Measurements from ENCODE around the gene LTB4R.
"Not testable (repeated sequence)": the region's sequence is repeated elsewhere in the genome, so short reads cannot be mapped to it uniquely, and the experiment has no call there.

Gene LTB4R

DNA sequence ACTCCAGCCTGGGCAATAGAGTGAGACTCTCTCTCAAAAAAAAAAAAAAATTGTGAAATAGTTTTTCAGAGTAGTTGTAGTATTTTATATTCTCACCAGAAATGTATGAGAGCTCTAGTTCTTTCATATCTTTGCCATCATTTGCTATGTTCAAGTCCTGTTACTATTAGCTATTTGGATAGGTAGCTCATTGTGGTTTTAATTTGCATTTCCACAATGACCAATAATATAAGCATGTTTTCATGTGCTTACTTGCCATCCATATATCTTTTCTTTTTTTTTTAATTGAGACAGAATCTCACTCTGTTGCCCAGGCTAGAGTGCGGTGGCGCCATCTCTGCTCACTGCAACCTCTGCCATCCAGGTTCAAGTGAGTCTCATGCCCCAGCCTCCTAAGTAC, 36.9 kb downstream of the LTB4R start:
- DNase-seq, result no peak

DNA sequence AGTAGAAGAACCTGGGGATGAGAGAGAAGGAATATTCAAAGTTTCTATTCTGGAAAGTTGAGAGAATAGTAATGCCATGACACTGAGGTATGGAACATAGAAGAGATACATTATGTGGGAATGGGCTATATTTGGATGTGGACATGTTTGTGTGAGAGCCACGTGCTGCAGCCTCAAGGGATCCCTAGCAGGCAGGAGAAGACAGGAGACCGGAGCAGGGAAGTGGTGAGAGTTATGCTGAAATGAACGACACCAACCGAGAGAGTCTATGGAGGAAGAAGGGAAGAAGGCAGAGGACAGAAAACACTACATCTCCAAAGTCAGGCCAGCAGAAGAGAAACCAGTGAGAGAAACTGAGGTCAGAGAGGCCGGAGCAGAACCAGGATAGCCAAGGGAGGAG, 38.4 kb downstream of the LTB4R start:
- no peak for DNase-seq

DNA sequence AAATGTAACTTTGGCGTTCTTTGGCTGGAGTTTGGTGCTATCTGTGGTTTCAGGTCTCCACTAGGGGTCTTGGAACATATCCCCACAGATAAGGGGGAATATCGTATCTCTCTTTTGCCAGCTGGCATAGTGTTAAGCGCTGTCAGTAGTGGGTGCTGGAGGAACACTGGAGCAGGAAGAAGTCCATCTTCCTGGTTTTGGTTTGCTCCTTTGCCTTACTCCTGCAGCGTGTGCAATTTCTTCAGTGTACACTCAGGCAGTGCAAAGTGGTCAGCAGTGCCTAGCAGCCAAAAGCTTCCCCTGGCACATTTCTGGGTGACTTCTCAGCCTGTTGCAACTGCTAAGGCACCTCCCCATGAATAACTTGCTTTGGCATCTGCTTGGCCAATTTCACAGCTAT, 40.2 kb downstream of the LTB4R start:
- no peak for DNase-seq

DNA sequence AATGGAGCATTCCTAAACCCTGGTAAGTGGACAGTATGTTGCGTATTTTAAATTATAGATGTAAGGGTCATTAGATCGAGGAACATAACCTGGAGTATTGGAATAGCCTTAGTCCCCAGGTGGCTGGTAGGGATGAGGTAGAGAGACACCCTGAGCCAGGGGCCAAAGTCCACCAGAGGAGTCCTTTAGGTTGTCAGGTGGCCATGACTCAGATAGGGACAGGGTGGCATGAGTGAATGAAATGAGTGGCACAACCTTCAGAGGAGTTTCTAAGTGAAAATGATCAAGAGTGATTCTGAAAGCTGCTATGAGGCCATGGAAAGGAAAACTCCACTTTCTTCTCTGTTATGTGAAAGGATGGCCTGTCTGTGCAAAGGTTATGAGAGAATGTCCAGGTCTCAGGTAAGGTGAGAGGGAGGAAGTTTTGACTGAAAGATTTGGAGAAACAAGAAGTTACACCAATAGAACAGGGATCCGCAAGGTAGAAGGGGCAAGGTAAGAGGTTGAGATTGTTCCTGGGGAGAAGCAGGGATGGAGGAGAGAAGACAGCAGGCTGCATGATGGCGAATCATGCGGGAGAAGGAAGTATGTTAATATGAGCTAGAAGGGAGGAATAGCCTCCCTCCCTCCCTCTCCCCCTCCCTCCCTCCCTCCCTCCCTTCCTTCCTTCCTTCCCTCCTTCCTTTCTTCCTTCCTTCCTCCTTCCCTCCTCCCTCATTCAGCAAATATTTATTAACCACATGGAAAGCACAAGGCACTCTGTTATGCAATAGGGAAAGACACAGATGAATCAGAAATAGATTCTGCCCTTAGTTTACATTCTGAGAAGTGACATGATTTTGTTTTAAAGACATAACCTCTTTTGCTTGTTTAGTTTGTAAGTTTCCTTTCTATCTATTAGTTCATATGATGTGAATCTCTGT, 42.5 kb downstream of the LTB4R start:
- DNase-seq, result no peak

DNA sequence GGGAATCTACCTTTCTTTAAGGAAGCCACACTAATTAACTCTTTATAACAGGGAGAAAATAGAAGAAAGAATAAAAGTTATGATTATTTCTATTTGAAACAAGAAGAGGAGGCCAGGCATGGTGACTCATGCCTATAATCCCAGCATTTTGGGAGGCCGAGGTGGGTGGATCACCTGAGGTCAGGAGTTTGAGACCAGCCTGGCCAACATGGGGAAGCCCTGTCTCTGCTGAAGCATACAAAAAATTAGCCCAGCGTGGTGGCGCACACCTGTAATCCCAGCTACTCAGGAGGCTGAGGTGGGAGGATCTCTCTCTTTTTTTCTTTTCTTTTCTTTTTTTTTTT, 43.2 kb downstream of the LTB4R start:
- DNase-seq, result not testable (repeated sequence)

DNA sequence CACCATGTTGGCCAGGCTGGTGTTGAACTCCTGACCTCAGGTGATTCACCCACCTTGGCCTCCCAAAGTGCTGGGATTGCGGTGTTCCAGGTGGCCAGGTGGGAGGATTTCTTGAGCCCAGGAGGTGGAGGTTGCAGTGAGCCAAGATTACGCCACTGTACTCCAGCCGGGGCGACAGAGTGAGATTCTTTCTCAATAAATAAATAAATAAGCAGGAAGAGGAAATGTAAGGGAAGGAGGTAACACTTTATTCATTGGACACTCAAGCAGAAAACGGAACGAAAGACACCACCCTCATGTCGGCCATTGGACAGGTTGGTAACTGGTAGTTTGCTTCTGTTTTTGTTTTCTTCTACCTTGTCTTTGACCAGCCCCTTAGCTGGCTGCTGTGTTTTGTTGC, 43.7 kb downstream of the LTB4R start:
- no peak for DNase-seq

DNA sequence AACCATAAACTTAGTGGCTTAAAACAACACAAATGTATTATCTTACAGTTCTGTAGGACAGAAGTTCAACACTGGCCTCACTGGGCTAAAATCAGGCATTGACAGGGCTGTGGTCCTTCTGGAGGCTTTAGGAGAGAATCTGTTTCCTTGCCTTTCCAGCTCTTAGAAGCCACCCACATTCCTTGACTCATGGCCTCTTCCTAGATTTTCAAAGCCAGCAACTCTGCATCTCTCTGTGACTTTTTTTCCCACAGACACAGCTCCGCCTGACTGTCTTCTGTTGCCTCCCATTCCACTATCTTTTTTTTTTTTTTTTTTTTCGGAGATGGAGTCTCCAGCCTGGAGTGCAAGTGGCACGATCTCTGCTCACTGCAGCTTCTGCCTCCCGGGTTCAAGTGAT, 44.9 kb downstream of the LTB4R start:
- no peak for DNase-seq

DNA sequence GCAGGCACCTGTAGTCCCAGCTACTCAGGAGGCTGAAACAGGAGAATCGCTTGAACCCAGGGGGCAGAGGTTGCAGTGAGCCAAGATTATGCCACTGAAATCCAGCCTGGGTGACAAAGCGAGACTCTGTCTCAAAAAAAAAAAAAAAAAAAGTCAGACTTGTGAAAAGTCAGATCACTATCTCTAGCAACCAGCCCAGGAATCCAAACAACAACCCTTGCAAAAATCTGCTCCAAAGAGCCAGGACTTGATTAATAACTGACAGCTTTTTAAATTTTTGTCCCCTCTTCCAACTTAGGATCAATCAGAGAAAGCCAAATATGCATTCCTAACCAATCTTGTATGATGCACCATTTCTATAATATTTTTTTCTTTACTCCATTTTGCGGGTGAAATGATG, 49.0 kb downstream of the LTB4R start:
- DNase-seq, result no peak

DNA sequence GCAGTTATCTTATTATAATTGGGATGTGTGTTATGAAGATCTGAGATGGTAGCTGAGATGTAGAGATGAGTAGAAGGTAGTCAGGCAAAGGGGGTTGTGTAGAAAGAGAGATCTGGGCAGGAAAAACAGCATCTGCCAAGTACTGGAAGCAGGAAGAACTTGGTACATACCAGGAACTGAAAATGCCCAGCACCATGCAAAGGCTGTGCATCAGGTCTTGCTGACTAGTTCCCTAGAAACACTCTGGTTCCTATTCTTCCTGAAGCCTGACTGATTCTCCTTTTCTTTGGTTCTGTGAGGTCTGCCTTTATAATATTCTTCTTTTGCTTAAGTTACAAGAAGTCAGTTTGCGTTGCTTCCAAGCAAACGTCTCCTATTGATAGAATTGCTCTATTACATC, 50.0 kb downstream of the LTB4R start:
- no peak for DNase-seq

DNA sequence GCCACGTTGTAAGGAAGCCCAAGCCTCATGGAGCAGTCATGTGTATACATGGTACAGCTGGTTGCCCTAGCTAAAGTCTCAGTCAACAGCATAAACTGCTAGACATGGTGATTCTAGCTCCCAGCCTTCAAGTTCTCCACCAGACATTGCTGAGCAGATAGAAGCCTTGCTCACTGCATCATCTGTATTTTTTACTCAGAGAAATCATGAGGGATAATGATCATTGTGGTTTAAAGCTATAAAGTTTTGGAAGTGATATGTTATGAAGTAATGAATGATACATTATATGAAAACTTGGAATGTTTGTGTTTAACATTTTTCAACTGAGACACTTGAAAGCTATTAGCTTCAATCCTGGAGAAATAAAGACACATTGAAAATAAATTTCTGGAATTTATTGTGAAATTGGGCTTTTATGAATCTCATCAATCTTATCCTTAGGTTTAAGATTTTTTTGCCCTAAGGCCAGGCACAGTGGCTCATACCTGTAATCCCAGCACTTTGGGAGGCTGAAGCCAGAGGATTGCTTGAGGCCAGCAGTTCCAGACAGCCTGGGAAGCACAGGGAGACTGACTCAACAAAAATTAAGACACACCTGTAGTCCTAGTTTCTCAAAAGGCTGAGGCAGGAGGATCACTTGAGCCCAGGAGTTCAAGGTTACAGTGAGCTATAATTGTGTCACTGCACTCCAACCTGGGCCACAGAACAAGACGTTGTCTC, 51.1 kb downstream of the LTB4R start:
- DNase-seq, result no peak

DNA sequence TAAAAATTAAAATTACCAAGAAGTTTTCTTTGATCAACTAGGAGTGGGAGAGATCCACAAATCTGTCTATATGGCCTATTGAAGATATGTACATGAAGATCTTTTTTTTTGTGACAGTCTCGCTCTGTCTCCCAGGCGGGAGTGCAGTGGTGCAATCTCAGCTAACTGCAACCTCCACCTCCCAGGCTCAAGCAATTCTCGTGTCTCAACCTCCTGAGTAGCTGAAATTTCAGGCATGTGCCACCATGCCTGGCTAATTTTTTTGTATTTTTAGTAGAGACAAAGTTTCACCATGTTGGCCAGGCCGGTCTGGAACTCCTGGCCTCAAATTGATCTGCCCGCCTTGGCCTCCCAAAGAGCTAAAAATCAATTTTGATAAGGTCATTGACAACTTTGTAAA, 52.1 kb downstream of the LTB4R start:
- DNase-seq, result no peak

DNA sequence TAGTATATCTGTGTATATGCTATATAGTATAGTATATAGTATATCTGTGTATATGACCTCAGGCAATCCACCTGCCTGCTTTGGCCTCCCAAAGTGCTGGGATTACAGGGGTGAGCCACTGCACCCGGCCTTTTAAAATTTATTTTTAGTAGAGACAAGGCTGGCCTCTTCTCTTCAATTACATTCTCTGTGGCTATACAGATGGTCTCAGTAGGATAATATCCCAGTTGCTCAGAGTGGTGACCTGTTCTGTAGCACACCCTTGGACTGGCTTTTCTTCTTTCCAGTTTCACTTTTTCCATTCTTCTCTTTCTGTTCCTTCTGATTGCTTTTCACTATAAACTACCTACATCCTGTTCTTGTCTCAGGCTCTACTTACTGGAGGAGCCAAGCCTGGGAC, 53.5 kb downstream of the LTB4R start:
- no peak for DNase-seq

DNA sequence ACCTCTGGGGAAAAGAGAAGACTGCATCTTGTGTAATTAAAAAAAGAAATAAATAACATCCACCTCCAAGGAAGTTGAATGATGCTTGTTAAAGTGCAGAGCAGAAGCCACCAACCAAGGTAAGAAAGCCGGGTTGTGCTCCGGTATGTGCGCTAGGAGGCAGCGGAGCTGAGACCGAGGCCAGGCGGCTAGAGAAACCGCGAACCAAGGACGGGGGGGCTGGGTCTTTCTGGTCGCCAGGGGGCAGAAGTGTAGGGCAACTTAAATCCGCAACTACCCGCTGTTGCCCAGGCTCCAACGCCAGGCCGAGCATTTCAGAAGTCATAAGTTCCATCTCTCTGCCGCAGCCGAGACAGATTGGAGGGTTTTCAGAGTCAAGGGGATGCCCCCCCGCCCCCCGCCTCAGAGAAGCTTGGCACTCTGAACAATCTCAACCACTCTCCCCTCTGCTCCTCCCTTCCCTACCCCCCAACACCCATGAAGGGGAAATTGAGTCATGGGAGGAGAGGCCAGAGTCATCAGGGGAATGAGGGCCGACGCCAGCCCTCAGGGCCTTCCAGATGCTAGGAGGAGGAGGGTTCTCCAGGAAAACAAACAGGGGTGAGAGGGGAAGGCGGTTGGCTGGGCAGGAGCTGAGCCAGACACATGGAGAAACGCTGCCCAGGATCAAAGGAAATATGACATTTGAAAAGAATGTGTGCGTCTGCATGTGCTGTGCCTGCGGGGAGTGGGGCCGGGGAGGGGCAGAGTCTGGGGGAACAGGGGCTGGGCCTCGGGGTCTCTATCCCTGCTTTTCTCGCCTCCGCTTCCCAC, 54.5 kb downstream of the LTB4R start:
- DNase-seq, result peak; percentile 61

DNA sequence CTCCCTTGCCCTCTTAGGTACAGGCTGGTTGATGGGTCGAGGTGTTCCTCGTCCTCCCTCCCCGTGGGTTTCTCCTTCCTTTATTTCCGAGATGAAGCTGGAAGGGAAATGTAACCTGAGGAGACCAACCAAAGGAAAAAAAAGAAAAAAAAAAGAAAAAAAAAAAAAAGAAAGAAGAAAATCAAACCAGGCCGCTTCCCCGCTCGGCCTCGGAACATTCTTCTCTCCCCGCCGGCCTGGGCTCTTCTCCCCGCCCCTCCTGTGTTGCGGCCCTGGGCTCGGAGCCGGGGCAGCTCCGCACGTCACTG, 55.1 kb downstream of the LTB4R start:
- no peak for DNase-seq

DNA sequence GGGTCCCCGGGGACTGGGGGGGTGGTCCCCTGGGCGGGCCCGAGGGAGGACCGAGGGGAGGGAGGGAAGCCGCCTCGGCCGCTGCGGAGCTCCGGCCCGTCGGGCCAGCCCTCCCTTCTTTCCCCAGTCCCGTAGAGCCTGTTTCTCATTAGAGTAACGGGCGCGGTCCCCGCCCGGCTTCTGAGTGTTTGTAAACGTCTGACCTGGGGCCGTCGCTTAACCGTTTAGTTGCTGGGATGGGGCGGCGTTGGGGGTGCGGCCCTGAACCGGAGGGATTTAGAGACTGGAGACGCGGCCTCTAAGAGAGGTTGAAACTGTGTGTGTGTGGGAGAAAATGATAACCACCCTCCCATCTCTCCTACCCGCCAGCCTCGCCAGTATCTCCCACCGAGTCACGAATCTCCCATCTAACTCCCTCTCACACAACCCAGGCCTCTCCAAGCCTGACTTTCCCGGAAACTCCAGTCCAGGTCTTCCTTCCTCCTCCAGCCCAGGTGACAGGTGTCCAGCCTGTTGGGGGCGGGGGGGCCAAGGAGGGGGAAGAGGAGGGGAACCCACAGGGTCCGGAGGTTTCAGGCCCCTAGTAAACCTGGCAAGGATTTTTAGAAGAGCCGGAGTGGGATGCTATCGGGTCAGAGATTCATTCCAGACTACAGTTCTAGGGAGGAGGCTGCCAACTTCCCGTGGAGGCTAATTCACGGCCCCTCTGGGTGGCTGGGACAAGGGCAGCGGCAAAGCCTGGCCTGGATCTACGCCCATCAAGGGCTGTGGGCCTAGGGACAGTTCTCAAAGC, 55.6 kb downstream of the LTB4R start:
- no peak for DNase-seq

Data from activated gamma-delta T cell treated with Interleukin-2 at 50 U/mL for 16 hours (primary cell).